ENCODE data around the gene CCR6. TPM values are rescaled to one million over a fixed set of nuclear protein-coding genes. Genes with fewer than 3 reads are reported as not detected.
"Not testable (repeated sequence)": the region's sequence is repeated elsewhere in the genome, so short reads cannot be mapped to it uniquely, and the experiment has no call there.

CCR6 gene
- total RNA-seq, 2 donors from 2014 or later = 1.2 to 7.8 TPM

DNA sequence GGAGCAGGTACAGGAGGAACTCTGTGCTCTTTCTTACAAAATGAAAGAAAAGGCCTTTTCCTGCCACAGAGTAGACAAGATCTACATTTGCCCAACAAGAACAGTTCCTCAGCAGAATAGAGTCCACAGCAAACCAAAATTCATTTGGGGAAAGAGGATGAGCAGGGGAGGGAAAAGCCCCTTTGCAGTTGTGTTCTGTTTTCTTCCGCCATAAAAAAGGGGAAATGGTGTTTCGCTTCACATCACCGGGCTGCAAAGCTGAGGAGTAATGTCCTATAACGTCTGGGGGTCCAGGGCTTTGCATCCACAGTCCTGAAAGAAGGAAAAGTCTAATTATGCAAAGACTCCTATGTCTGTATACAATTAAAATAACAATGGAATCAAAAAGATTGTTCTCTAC lies 35.0 kb downstream of the CCR6 start, which contains the start of gene GPR31:
Gene GPR31, minus strand, starts transcription at position 118 of the 400 bp plus-strand sequence. CDS start 149 bp downstream, outside the sequence.
- DNase-seq = no peak
- ATAC-seq (replicated peaks in 1 of 2) = no peak
- Mint-ChIP-seq H3K36me3 (ENCODE audit: insufficient read depth in 2 of 2) (no peaks in the 10 kb centered on the region), H3K4me3 (no peak within 1 kb of the TSS), H3K27ac (no peak within 1 kb of the TSS), H3K27me3 (ENCODE audit: low read depth) (peaks cover 13% of the 10 kb centered on the region), H3K4me1 (ENCODE audit: low read depth) (peaks cover 8% of the 10 kb centered on the region), H3K9me3 (no peaks in the 10 kb centered on the region)

DNA sequence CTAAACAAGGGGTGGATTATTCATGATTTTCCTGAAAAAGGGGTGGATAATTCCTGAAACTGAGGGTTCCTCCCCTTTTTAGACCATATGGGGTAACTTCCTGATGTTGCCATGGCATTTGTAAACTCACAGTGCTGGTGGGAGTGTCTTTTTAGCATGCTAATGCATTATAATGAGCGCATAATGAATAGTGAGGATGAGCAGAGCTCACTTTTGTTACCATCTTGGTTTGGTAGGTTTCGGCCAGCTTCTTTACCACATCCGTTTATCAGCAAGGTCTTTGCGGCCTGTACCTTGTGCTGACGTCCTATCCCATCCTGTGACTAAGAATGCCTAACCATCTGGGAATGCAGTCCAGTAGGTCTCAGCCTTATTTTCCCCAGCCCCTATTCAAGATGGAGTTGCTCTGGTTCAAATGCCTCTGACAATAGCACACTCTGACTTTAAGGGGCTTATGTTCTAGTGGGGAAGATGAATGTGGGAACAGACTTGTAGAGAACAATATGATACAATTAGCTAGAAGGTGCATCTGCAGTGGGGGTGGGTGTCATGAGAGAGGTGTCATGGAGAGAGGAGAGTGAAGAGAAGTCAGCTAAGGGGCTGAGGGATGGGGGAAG lies 39.1 kb downstream of the CCR6 start:
- H3K4me1 Mint-ChIP-seq (ENCODE audit: low read depth) = no peaks in the 10 kb centered on the region
- no peaks in the 10 kb centered on the region for H3K36me3 Mint-ChIP-seq (ENCODE audit: insufficient read depth in 2 of 2)
- H3K27ac Mint-ChIP-seq = no peak overlapping the region
- peaks cover 13% of the 10 kb centered on the region for H3K27me3 Mint-ChIP-seq (ENCODE audit: low read depth)
- DNase-seq = no peak
- no peak overlapping the region for H3K4me3 Mint-ChIP-seq
- no peaks in the 10 kb centered on the region for H3K9me3 Mint-ChIP-seq
- ATAC-seq (replicated peaks in 1 of 2) = no peak

DNA sequence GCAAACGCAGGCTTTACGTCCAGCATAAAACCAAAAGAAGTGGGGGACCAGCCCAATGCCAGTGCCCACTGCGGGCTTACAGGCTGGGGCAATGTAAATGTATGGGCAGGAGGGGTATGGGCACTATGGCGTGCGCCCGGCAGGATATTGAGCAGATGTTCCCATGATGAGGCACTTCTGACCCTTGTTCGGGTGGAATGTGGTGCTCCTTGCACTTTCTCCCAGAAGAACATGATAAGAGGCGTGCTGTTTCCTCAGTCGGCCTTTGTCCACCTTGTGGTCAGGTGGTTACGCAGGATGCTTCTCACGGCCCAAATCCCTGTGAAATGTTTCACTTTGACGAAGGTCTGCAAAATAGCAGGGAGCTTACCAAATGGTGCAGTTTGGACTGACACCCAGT lies 39.7 kb downstream of the CCR6 start:
- Mint-ChIP-seq H3K27ac (no peak overlapping the region), H3K4me1 (ENCODE audit: low read depth) (no peaks in the 10 kb centered on the region), H3K9me3 (no peaks in the 10 kb centered on the region), H3K27me3 (ENCODE audit: low read depth) (peaks cover 13% of the 10 kb centered on the region), H3K36me3 (ENCODE audit: insufficient read depth in 2 of 2) (no peaks in the 10 kb centered on the region), H3K4me3 (no peak overlapping the region)
- ATAC-seq (replicated peaks in 1 of 2) (no peak), DNase-seq (no peak)

DNA sequence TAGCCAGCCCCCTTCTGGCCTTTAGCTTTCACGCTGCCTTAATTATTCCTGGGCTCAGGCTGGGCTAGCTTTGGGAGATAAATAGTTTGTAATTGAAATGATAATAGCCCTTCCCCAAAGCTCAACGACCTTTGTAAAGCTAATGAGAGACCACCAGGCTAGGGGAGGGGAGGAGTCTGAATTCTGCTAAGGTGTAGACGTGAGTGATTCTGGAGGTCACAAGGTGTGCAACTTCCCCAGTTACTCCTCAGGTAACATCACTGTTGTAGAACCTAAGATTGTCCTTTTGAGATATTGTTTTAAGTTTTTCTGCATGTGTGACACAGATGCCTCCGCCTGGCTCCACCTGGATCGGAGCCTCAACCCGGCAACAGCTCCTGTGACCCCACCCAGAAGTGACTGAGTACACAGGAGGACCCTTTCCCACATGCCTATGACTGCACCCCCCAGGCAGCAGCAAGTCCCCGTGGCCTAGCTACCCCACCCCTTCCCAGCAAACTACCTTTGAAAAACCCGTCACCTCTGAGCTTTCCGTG lies 40.6 kb downstream of the CCR6 start:
- Mint-ChIP-seq H3K4me1 (ENCODE audit: low read depth) (no peaks in the 10 kb centered on the region), H3K27me3 (ENCODE audit: low read depth) (peaks cover 13% of the 10 kb centered on the region), H3K36me3 (ENCODE audit: insufficient read depth in 2 of 2) (no peaks in the 10 kb centered on the region), H3K4me3 (no peak overlapping the region), H3K27ac (no peak overlapping the region), H3K9me3 (no peaks in the 10 kb centered on the region)
- no peak for ATAC-seq (replicated peaks in 1 of 2)
- no peak for DNase-seq

DNA sequence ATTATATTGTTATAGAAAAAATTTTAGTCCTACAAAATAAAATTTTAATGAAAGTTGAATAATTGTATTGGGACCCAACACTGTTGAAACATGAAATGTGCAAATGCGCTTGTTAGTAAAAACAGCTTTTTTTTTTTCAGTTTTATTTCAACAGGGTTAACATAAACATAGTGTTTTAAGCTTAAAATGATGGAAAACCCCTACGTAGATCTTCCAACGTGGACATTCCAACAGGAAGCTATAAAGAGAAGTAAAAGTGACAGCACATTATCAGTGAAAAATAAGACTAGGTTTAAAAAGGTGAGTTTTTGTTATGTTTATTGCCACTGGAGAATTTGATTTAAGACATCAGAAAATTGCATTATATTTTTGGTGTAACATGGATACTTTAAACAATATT lies 41.4 kb downstream of the CCR6 start:
- H3K27ac Mint-ChIP-seq = no peak overlapping the region
- H3K4me3 Mint-ChIP-seq = no peak overlapping the region
- no peak for ATAC-seq (replicated peaks in 1 of 2)
- no peaks in the 10 kb centered on the region for H3K9me3 Mint-ChIP-seq
- no peaks in the 10 kb centered on the region for H3K4me1 Mint-ChIP-seq (ENCODE audit: low read depth)
- no peaks in the 10 kb centered on the region for H3K36me3 Mint-ChIP-seq (ENCODE audit: insufficient read depth in 2 of 2)
- peaks cover 15% of the 10 kb centered on the region for H3K27me3 Mint-ChIP-seq (ENCODE audit: low read depth)
- DNase-seq = no peak

DNA sequence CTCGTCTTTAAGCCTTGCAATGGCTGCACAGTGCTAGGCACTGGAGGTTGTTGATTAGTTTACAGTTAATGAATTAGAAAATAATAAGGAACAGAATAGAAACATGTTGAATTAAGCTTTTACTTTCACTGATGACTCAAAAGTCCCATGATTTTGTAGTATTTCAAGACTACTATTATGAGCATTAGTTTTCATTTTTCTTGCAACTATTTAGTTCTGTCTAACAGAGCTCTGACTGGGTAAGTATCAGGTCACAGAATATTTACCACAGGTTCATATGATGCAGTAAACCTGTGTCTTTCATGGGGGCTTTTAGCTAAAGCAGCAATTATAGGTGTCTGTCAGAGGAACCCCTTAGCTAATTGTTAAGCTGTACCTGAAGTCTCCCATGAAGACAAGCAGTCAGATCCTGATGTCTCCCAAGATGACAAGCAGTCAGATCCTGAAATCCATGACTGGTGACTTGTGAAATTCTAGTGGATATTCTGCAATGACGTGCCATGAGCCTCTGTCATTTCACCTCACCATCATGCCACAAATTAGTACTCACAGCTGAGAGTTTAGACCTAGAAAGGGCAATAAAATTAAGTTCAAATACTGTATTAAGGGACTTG lies 43.1 kb downstream of the CCR6 start:
- Mint-ChIP-seq H3K4me1 (ENCODE audit: low read depth) (no peaks in the 10 kb centered on the region), H3K9me3 (no peaks in the 10 kb centered on the region), H3K27me3 (ENCODE audit: low read depth) (peaks cover 22% of the 10 kb centered on the region), H3K27ac (no peak overlapping the region), H3K4me3 (no peak overlapping the region), H3K36me3 (ENCODE audit: insufficient read depth in 2 of 2) (no peaks in the 10 kb centered on the region)
- ATAC-seq (replicated peaks in 1 of 2) (no peak), DNase-seq (no peak)

DNA sequence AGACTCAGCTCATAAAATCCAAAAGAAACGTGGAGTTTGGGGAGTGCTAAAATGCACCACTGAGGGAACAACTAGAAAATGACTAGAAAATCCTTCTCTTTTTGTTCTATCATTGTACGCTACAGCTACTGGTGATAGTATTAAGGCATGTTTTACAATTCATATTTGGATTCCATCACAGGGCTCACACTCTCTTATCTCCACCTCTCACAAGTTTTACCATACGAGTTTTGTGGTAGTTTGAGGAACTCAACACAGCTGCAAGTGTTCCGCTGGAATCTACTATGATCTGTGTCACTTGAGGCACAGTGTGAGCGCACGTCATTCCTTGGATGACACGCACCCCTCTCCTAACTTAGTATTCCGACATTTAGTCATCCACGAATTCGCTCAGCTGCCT lies 44.8 kb downstream of the CCR6 start:
- ATAC-seq (replicated peaks in 1 of 2); H3K27ac Mint-ChIP-seq; H3K36me3 Mint-ChIP-seq (ENCODE audit: insufficient read depth in 2 of 2); H3K4me1 Mint-ChIP-seq (ENCODE audit: low read depth); H3K9me3 Mint-ChIP-seq; H3K4me3 Mint-ChIP-seq; DNase-seq: not testable (repeated sequence)
- H3K27me3 Mint-ChIP-seq (ENCODE audit: low read depth) = peaks cover 22% of the 10 kb centered on the region

DNA sequence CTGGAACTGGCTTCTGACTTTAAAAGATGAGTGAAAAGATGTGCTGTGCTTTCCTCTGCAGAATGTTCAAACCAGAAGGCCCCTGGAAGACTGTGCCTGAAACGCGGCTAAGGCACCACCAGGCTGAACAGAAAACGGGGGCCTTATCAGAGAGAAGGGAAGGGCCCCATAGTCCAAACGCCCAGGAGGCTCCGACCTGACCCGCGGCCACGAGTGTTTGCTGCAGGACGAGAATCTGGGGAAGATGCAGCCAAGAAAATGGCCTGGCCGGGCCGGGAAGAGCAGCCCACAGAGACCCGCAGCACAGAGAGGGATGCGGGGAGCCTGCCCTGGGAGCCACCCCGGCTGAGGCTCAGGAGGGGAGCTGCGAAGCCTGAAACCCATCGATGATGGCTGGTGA lies 45.4 kb downstream of the CCR6 start:
- H3K4me3 Mint-ChIP-seq; H3K27ac Mint-ChIP-seq; DNase-seq; ATAC-seq (replicated peaks in 1 of 2); H3K9me3 Mint-ChIP-seq; H3K36me3 Mint-ChIP-seq (ENCODE audit: insufficient read depth in 2 of 2); H3K4me1 Mint-ChIP-seq (ENCODE audit: low read depth): not testable (repeated sequence)
- H3K27me3 Mint-ChIP-seq (ENCODE audit: low read depth) = peaks cover 22% of the 10 kb centered on the region

DNA sequence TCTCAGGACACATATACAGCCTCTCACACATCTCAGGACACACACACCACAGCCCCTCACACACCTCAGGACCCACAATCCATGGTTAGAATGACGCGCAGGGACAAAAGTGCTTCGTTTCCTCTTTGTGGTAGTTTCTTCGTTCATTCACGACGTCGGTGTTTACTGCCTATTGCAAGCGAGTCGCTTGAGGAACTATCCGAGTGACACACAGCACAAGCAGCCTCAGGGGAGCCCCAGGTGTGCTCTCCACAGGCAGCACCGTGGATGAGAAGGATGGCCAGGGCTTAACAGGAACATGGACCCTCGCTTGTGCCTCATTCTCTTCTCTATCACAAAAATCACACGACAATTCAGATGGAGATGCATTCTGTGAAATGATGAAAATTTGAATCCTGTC lies 47.0 kb downstream of the CCR6 start:
- not testable (repeated sequence) for ATAC-seq (replicated peaks in 1 of 2); H3K36me3 Mint-ChIP-seq (ENCODE audit: insufficient read depth in 2 of 2); H3K4me3 Mint-ChIP-seq; DNase-seq; H3K4me1 Mint-ChIP-seq (ENCODE audit: low read depth); H3K9me3 Mint-ChIP-seq; H3K27ac Mint-ChIP-seq
- H3K27me3 Mint-ChIP-seq (ENCODE audit: low read depth) = peaks cover 21% of the 10 kb centered on the region

DNA sequence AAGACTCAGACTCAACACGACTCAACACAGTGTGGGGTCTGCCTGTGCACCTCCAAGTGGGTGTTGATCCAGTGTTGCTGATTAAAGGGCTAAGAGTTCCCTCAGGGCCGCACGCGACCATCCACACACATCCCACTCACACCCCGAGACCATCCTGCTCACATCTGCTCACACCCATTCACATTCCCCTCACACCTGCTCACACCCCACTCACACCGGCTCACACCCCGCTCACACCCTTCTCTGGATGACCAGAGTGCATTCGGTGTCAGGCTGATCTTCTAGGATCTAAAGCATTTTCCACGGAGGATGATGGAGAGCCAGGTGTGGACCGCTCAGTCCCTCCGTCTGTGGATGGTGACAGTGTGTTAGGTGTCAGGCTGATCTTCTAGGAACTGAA lies 48.4 kb downstream of the CCR6 start:
- not testable (repeated sequence) for H3K27ac Mint-ChIP-seq; H3K9me3 Mint-ChIP-seq; DNase-seq; H3K4me3 Mint-ChIP-seq; H3K4me1 Mint-ChIP-seq (ENCODE audit: low read depth); ATAC-seq (replicated peaks in 1 of 2); H3K36me3 Mint-ChIP-seq (ENCODE audit: insufficient read depth in 2 of 2)
- peaks cover 11% of the 10 kb centered on the region for H3K27me3 Mint-ChIP-seq (ENCODE audit: low read depth)

DNA sequence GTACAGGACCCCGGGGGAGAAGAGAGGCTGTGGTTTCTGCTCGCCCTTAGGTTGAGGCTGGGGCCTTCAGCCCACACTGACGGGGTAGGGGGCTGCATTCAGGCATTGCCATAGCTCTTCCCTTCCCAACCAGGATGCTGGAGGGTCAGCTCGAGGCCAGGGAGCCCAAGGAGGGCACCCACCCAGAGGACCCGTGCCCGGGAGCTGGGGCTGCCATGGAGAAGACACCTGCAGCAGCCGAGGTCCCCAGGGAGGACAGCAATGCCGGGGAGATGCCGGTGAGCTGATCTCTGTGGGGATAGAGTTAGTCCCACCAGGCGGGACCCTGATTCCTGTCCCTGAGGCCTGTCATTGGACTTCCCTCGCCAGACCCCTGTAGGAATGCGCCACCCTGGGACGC lies 49.1 kb downstream of the CCR6 start:
- not testable (repeated sequence) for ATAC-seq (replicated peaks in 1 of 2); H3K4me3 Mint-ChIP-seq; H3K4me1 Mint-ChIP-seq (ENCODE audit: low read depth); DNase-seq; H3K36me3 Mint-ChIP-seq (ENCODE audit: insufficient read depth in 2 of 2); H3K9me3 Mint-ChIP-seq; H3K27ac Mint-ChIP-seq; H3K27me3 Mint-ChIP-seq (ENCODE audit: low read depth)

DNA sequence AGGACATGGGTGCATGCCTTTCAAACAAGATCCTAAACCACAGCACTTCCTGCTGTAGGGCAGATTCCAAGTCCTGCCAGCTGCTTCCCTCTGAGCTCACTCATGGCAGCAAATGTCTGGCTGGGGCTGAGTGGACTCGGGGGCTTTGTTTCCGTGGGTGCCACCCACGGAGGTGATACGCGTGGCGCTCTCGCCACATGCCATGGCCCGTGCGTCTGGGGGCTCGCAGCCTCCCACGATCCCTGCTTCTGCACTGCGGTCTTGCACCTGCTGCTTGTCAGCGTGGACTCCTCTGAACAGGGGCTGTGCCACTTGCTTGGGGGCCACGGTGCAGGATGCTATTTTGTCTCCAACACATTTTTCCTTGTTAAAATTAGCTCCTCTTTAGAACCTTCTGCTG lies 54.4 kb downstream of the CCR6 start:
- ATAC-seq (replicated peaks in 1 of 2); H3K9me3 Mint-ChIP-seq; H3K36me3 Mint-ChIP-seq (ENCODE audit: insufficient read depth in 2 of 2); DNase-seq; H3K4me1 Mint-ChIP-seq (ENCODE audit: low read depth); H3K4me3 Mint-ChIP-seq; H3K27me3 Mint-ChIP-seq (ENCODE audit: low read depth); H3K27ac Mint-ChIP-seq: not testable (repeated sequence)

DNA sequence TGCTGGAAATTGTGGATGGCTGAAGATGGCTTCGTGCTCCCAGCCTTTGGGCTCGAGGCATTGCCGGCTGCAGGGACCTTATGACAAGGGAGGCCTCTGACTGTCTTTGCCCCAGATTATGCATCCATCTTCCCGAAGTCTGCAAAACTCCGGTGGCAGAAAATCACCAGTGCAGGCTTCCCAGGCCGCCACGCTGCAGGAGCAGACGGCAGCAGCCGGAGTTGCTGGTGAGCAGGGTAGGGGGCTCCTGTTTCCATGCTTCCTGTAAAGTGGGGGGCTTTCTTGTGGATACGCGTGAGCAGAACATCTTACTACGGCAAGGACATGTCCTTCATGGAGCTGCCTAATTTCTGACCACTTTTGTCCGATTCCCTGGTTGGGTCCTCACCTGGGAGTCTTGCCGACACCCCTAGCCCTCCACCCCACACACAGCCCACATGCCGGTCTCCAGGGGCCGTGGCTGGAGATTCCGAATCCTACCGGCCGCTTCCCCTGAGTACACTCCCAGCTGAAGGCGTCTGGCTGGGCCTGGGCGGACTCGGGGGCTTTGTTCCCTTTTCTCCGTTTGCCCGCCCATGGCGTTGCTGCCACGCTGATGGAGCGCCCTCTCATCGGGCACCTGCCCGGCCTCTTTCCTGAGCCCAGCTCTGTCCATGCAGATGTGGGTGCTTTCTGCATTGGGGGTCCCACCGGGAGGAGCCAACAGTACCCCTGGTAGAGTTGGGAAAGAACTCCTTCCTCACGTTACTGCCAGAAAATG lies 56.2 kb downstream of the CCR6 start:
- H3K9me3 Mint-ChIP-seq; H3K27me3 Mint-ChIP-seq (ENCODE audit: low read depth); ATAC-seq (replicated peaks in 1 of 2); H3K27ac Mint-ChIP-seq; H3K4me3 Mint-ChIP-seq; H3K4me1 Mint-ChIP-seq (ENCODE audit: low read depth); DNase-seq; H3K36me3 Mint-ChIP-seq (ENCODE audit: insufficient read depth in 2 of 2): not testable (repeated sequence)
